Measurements from ENCODE around the gene KRT73. TPM values are rescaled to one million over a fixed set of nuclear protein-coding genes. Genes with fewer than 3 reads are reported as not detected.

Gene KRT73
- total RNA-seq, 2 experiments from 2014 or later: 0.45 to 0.91 TPM

DNA sequence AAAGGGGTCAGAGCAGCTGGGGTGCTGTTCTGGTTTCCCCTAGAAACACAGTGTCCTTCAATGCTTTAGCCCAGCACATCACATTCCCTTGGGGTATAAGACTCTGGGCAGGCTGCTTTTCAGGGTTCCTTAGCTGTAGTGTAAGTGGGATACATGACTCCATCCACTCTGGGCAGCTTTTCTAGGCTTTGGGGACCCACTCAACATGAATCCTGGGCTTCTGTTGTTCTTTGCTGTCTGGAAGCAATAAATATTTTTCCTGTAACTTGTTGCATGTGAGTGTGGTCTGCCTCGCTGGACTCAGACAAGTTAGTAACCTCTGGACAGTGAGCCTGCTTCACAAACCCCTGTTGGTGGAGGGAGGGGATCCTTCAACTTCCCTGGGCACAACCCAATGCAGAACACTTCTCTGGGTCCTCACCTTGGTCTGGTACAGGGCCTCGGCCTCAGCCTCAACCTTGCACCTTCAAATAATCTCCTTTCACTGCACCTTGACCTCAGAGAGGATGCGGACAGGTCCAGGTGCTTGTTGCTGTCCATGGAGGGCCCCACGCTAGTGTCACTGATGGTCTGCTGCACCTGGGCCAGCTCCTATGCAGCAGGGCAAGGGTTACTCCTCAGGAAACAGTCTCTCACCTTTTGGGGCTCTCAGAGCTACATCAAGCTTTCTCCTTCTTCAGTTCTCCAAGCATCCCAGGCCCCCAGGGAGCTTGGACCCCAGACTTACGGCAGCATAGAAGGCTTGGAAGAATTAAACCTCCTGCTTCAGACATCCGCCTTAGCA lies 13.5 kb upstream of the KRT73 start:
- ChIA-PET CTCF (interaction anchor here (0.6 to 3.9 kb wide), 6 partner anchors 10 to 252 kb away, joined by 3 to 23 read pairs (median 3); no protein-coding TSS in a partner anchor), POLR2A (interaction anchor here (2.2 kb wide), 1 partner anchor 13 kb away, joined by 10 read pairs; no protein-coding TSS in a partner anchor)
- peaks cover 75% of the 10 kb centered on the region for H3K4me1 Mint-ChIP-seq (ENCODE audit: low read depth)

GRCh38 chr12:52631264-52631663 lies 12.9 kb upstream of the KRT73 start:
- DNase-seq (peak; percentile 13), ATAC-seq (no peak)
- Mint-ChIP-seq H3K27ac (peak overlapping the region; percentile 79), H3K4me1 (ENCODE audit: low read depth) (peaks cover 70% of the 10 kb centered on the region), H3K36me3 (ENCODE audit: low read depth) (peaks cover 4% of the 10 kb centered on the region), H3K4me3 (no peak overlapping the region), H3K9me3 (ENCODE audit: insufficient read depth) (no peaks in the 10 kb centered on the region), H3K27me3 (ENCODE audit: low read depth) (peaks cover 3% of the 10 kb centered on the region)
- POLR2A ChIA-PET: no interaction called here
- CTCF ChIA-PET: interaction anchor here (1.0 to 3.9 kb wide), 4 partner anchors 13 to 253 kb away, joined by 3 to 23 read pairs (median 4); no protein-coding TSS in a partner anchor

More for the DNA sequence above, 13.5 kb upstream of the KRT73 start:
- Mint-ChIP-seq H3K36me3 (ENCODE audit: low read depth) (peaks cover 4% of the 10 kb centered on the region), H3K9me3 (ENCODE audit: insufficient read depth) (no peaks in the 10 kb centered on the region), H3K27me3 (ENCODE audit: low read depth) (peaks cover 2% of the 10 kb centered on the region), H3K4me3 (no peak overlapping the region), H3K27ac (no peak overlapping the region)
- ATAC-seq: no peak
- DNase-seq: peak; percentile 16

GRCh38 chr12:52630599-52631200 lies 12.3 kb upstream of the KRT73 start:
- peak overlapping the region; percentile 7 for H3K4me3 Mint-ChIP-seq
- H3K4me1 Mint-ChIP-seq (ENCODE audit: low read depth): peaks cover 66% of the 10 kb centered on the region
- POLR2A ChIA-PET: no interaction called here

GRCh38 chr12:52630008-52630500 lies 11.7 kb upstream of the KRT73 start:
- peaks cover 2% of the 10 kb centered on the region for H3K36me3 Mint-ChIP-seq (ENCODE audit: low read depth)
- H3K4me1 Mint-ChIP-seq (ENCODE audit: low read depth): peaks cover 63% of the 10 kb centered on the region
- H3K9me3 Mint-ChIP-seq (ENCODE audit: insufficient read depth): no peaks in the 10 kb centered on the region
- ChIA-PET CTCF (interaction anchor here (0.7 to 1.0 kb wide), 3 partner anchors 20 to 250 kb away, joined by 3 to 4 read pairs (median 4); no protein-coding TSS in a partner anchor), POLR2A (no interaction called here)
- peak; percentile 14 for DNase-seq
- H3K4me3 Mint-ChIP-seq: no peak overlapping the region
- peak overlapping the region; percentile 79 for H3K27ac Mint-ChIP-seq
- H3K27me3 Mint-ChIP-seq (ENCODE audit: low read depth): peaks cover 7% of the 10 kb centered on the region
- no peak for ATAC-seq

More at GRCh38 chr12:52630599-52631200, 12.3 kb upstream of the KRT73 start:
- CTCF ChIA-PET: interaction anchor here (0.7 to 1.5 kb wide), 4 partner anchors 20 to 253 kb away, joined by 3 to 4 read pairs (median 4); no protein-coding TSS in a partner anchor
- peak overlapping the region; percentile 79 for H3K27ac Mint-ChIP-seq
- no peaks in the 10 kb centered on the region for H3K9me3 Mint-ChIP-seq (ENCODE audit: insufficient read depth)
- peaks cover 3% of the 10 kb centered on the region for H3K27me3 Mint-ChIP-seq (ENCODE audit: low read depth)
- peaks cover 4% of the 10 kb centered on the region for H3K36me3 Mint-ChIP-seq (ENCODE audit: low read depth)
- ATAC-seq (peak; percentile 52), DNase-seq (peak; percentile 24)

- H3K4me3 Mint-ChIP-seq: no peak overlapping the region
- CTCF ChIA-PET: interaction anchor here (1.1 kb wide), 1 partner anchor 41 kb away, joined by 3 read pairs; no protein-coding TSS in a partner anchor
- DNase-seq (peak; percentile 16), ATAC-seq (no peak)
- H3K27me3 Mint-ChIP-seq (ENCODE audit: low read depth): peaks cover 8% of the 10 kb centered on the region
- POLR2A ChIA-PET: no interaction called here
- peaks cover 60% of the 10 kb centered on the region for H3K4me1 Mint-ChIP-seq (ENCODE audit: low read depth)
- H3K36me3 Mint-ChIP-seq (ENCODE audit: low read depth): peaks cover 2% of the 10 kb centered on the region
- no peaks in the 10 kb centered on the region for H3K9me3 Mint-ChIP-seq (ENCODE audit: insufficient read depth)
- no peak overlapping the region for H3K27ac Mint-ChIP-seq
Measured at GRCh38 chr12:52629281-52630007, 11.1 kb upstream of the KRT73 start.

DNA sequence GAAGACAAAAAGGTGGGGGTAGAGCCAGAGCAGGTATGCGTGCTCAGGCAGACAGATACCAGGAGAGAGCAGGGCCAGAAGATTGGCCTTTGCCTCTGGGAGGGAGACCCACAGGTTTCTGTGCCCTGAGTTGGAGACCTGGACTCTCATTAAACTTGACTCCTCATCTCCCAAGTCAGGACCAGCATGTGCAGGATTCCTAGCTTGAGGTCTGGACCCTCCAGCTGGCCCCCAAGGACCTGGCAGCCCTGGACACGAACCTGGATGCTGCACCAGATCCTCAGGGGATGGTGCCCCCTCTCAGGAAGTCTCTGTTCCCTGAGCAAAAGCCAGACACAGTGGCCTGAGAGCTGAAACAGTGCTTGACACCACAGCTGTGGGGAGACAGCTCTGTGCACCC lies 10.5 kb upstream of the KRT73 start:
- H3K4me3 Mint-ChIP-seq: no peak overlapping the region
- H3K9me3 Mint-ChIP-seq (ENCODE audit: insufficient read depth): peaks cover 4% of the 10 kb centered on the region
- ChIA-PET CTCF (interaction anchor here (1.1 kb wide), 1 partner anchor 40 kb away, joined by 3 read pairs; no protein-coding TSS in a partner anchor), POLR2A (no interaction called here)
- peaks cover 8% of the 10 kb centered on the region for H3K27me3 Mint-ChIP-seq (ENCODE audit: low read depth)
- ATAC-seq: no peak
- H3K27ac Mint-ChIP-seq: no peak overlapping the region
- DNase-seq: no peak
- H3K4me1 Mint-ChIP-seq (ENCODE audit: low read depth): peaks cover 54% of the 10 kb centered on the region
- peaks cover 2% of the 10 kb centered on the region for H3K36me3 Mint-ChIP-seq (ENCODE audit: low read depth)

DNA sequence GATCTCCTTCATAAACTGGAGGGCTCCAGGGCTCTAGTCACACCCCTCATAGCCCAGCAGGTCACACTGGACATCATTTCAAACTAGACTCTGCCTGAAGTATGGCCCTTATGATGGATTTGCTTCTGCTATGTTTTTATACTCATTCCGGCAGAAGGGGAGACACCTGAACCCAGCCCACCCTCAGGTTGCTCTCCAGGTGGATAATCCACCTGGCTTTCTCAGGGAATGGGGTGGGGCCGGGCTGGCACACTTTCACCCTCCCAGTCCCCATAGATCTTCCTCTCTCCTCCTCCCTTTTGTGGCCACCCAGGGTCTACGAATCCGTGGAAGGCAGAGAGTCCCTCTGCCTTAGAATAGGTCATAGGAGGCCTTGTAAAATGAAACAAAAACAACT lies 9.8 kb upstream of the KRT73 start:
- peaks cover 47% of the 10 kb centered on the region for H3K4me1 Mint-ChIP-seq (ENCODE audit: low read depth)
- DNase-seq: no peak

DNA sequence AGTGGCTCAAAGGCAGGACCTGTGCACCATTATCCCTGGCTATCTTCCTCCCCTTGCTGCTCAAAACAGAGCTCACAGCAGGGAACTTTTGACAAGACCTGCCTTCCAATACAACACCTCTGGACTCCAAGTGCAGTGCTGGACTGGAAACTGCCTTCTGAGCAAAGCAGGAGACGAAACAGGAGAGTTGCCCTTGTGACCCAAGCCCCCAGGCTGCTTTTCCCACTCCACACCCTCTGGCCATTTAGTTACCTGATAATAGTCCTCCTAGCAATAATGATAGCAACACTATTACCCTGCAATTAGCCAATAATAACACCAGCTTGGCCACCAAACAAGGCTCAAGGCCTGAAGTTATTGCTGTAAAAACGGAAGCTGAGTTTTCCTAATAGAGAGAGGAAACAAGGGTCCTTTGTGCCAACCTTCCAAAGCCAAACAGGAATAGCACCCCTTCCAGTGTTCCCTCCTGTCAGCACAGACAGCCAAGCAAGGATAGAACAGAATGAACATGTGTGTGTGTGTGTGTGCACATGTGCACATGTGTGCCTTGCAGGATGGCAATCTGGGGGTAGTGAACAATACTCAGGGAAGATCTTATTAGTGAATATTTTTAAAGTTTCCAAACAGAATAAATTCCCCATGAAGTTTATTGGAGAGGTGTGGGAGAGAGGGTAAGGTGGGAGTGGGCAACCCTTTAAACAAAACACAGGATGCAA lies 9.2 kb upstream of the KRT73 start:
- no peak overlapping the region for H3K27ac Mint-ChIP-seq
- H3K9me3 Mint-ChIP-seq (ENCODE audit: insufficient read depth): peaks cover 13% of the 10 kb centered on the region
- POLR2A ChIA-PET: no interaction called here
- peaks cover 8% of the 10 kb centered on the region for H3K27me3 Mint-ChIP-seq (ENCODE audit: low read depth)
- H3K4me1 Mint-ChIP-seq (ENCODE audit: low read depth): peaks cover 41% of the 10 kb centered on the region
- CTCF ChIA-PET: interaction anchor here (1.8 kb wide), 1 partner anchor 17 kb away, joined by 7 read pairs; no protein-coding TSS in a partner anchor
- ATAC-seq: no peak
- H3K4me3 Mint-ChIP-seq: no peak overlapping the region
- no peak for DNase-seq
- H3K36me3 Mint-ChIP-seq (ENCODE audit: low read depth): no peaks in the 10 kb centered on the region

More for the DNA sequence above, 9.8 kb upstream of the KRT73 start:
- Mint-ChIP-seq H3K36me3 (ENCODE audit: low read depth) (peaks cover under 1% of the 10 kb centered on the region), H3K4me3 (no peak overlapping the region), H3K9me3 (ENCODE audit: insufficient read depth) (peaks cover 8% of the 10 kb centered on the region), H3K27me3 (ENCODE audit: low read depth) (peaks cover 8% of the 10 kb centered on the region), H3K27ac (no peak overlapping the region)
- ATAC-seq: no peak
- POLR2A ChIA-PET: no interaction called here
- CTCF ChIA-PET: no interaction called here

GRCh38 chr12:52622349-52622748 lies 4.0 kb upstream of the KRT73 start:
- ChIA-PET POLR2A (no interaction called here), CTCF (no interaction called here)
- Mint-ChIP-seq H3K4me3 (no peak overlapping the region), H3K27me3 (ENCODE audit: low read depth) (peaks cover 8% of the 10 kb centered on the region), H3K36me3 (ENCODE audit: low read depth) (no peaks in the 10 kb centered on the region), H3K27ac (no peak overlapping the region), H3K4me1 (ENCODE audit: low read depth) (peaks cover 6% of the 10 kb centered on the region), H3K9me3 (ENCODE audit: insufficient read depth) (peaks cover 14% of the 10 kb centered on the region)
- DNase-seq: no peak
- ATAC-seq: no peak

GRCh38 chr12:52618866-52619265 lies 507 bp upstream of the KRT73 start:
- ATAC-seq (no peak), DNase-seq (no peak)
- peaks cover 3% of the 10 kb centered on the region for H3K27me3 Mint-ChIP-seq (ENCODE audit: low read depth)
- ChIA-PET CTCF (interaction anchor here (0.6 to 1.1 kb wide), 3 partner anchors 8 to 55 kb away, joined by 3 to 4 read pairs (median 3); no protein-coding TSS in a partner anchor), POLR2A (interaction anchor here (0.6 to 0.8 kb wide), 2 partner anchors 27 to 30 kb away, joined by 3 read pairs; no protein-coding TSS in a partner anchor)
- H3K36me3 Mint-ChIP-seq (ENCODE audit: low read depth): no peaks in the 10 kb centered on the region
- H3K27ac Mint-ChIP-seq: no peak overlapping the region
- H3K9me3 Mint-ChIP-seq (ENCODE audit: insufficient read depth): peaks cover 10% of the 10 kb centered on the region
- H3K4me1 Mint-ChIP-seq (ENCODE audit: low read depth): peaks cover 27% of the 10 kb centered on the region
- no peak overlapping the region for H3K4me3 Mint-ChIP-seq

DNA sequence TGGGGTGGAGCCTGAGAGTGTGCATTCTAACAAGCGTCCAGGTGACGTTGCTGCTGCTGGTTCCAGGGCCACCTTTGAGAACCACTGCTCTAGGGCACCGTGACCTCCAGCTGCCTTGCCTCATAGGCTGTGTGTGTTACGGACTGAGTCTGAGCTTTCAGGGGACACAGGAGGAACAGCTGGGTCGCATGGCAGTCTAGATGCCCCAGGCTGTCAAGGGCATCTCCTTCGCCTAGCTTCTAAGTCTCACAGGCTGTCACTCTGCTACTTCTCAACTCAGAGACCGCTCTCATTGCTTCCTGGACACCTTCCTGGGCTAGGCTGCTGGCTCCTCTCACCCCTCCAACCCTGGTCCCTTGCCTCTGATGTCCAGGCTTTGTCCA lies 965 bp downstream of the KRT73 start:
- Mint-ChIP-seq H3K4me3 (no peak overlapping the region), H3K4me1 (ENCODE audit: low read depth) (peaks cover 39% of the 10 kb centered on the region), H3K36me3 (ENCODE audit: low read depth) (no peaks in the 10 kb centered on the region), H3K27ac (no peak overlapping the region), H3K27me3 (ENCODE audit: low read depth) (peaks cover 3% of the 10 kb centered on the region), H3K9me3 (ENCODE audit: insufficient read depth) (no peaks in the 10 kb centered on the region)
- CTCF ChIA-PET: interaction anchor here (0.9 to 1.8 kb wide), 2 partner anchors 28 to 32 kb away, joined by 3 to 5 read pairs; no protein-coding TSS in a partner anchor
- DNase-seq (peak; percentile 9), ATAC-seq (no peak)
- POLR2A ChIA-PET: no interaction called here
